NCI-H128 (cell line): ENCODE results near the gene PACS2.

ENCODE experiments used
- DNase-seq: peaks from one replicate; lab custom pipeline; 2025; ENCODE audit not compliant: unreplicated experiment; lab: John Stamatoyannopoulos, UW

The PACS2 gene

DNA sequence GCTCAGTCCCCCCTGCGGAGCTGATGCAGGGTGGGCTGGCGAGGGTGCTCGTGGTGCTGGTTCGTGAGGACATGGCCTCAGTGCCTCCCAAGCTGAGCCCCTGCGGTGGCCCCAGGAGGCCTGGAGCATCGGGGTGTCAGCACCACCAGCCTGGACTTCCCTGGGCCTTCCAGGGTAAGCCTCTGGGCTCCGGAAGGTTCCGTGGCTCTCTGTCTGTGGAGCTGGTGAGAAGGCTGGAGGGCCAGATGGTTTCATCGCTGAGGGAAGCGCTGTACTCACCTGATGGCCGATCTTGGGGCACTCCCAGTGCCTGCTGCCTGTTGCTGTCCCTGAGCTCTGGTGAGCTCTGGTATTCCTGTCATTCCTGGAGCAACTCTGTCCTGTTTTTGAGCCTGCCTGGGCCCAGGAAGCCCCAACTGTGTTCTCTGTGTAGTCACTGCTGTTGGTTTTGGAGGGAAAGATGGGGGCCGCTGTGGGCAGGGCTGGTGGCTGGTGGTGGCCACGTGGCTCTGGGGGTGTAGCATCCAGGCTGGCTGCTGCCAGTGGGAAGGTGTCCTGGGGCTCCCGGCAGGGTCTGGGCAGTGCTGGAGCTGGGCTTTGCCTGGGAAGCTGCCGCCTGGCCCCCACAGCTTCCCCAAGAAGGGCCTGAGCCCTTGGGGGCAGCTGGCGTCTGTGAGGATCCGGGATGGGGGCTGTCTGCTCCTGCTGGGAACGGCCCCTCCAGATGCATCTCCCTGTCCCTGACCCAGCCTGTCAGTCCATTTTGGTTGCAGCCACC lies 123.4 kb downstream of the PACS2 start:
- DNase-seq = no peak

DNA sequence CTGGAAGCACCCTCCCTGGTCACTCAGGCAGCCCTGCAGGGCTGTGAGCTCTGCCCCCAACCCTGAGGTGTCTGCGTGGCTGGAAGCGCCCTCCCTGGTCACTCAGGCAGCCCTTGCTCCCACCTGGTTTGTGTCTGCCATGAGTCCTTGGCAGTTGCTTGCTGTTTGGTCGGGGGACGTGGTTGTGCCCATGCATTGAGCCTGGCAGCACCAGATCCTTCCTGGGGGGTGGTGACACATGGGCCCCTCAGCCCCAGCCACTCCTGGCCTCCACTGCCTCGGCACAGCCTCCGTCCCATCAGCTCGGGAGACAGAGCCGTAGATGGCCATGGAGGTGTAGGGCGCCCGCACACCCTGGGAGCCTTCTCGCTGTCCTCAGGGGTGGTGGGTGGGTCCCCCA lies 124.6 kb downstream of the PACS2 start:
- no peak for DNase-seq

DNA sequence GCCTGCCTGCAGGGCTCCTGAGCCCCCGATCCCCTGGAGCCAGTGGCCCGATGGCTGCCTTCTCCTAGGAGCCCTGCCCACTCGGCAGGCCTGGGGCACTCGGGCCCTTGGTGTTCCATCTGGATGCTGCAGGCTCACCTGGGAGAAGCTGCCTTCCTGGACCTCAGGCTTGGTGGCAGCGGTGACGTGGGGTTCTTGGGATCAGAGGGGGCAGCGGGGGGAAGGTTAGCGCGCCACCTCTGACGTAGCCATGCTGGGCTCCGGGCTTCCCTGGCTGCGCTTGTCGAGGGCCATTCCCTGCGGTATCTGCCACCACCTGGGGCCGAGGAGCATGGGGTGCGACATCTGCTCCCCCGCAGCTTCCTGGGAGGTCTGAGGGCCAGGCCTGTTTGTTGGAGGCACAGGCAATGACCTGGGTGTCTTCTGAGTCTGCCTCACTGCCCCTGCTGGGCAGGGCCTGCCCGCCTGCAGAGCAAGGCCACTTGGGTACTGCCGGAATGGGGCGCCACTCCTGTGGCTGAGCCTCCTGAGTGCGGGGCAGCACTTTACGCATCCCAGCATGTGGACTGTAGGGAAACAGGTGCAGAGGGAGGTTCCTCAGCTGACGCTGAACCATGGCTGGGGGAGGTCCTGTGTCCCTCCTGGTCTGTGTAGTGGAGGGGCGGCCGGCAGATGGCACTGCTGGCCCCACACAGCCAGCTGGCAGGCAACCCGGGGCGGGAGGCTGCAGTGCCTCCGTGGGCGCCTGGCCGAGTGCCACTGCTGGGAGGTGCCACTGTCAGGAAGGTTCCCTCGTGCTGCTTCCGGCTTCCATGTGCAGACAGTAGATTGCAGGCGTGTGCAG lies 125.4 kb downstream of the PACS2 start:
- DNase-seq = no peak

DNA sequence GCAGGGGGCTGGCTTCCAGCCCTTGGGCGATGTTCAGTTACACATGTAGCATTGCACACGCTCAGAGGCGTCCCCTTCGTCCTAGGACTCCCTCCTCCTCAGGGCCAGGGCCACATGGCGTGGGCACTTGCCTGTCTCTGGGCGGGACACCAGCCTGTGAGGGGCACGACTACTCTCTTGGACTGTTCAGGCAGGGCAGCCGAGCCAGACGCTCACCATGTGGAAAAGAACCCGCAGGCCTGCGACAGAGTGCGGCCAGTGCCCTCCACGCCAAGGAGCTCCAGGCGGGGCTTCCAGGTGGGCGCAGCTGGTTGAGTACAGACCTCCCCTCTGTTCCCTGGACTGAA lies 126.0 kb downstream of the PACS2 start:
- DNase-seq = no peak

DNA sequence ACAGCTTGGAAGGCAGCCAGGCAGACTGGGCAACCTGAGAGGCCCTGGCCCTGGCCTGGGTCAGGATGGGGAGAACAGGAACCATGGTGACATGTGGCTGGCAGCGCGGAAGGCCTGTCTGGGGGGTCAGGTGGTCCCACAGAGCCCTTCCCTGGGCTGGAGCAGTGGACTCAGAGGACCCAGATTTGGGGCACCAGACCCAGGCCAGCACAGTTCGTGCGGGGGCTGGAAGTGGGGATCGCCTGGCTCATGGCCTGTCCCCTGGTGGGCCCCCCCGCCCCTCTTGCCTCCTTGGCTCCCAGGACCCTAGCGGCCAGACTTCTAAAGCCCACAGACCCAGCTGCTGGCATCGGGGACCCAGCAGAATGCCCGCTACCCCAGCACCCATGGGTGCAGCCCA lies 126.4 kb downstream of the PACS2 start:
- DNase-seq = no peak

DNA sequence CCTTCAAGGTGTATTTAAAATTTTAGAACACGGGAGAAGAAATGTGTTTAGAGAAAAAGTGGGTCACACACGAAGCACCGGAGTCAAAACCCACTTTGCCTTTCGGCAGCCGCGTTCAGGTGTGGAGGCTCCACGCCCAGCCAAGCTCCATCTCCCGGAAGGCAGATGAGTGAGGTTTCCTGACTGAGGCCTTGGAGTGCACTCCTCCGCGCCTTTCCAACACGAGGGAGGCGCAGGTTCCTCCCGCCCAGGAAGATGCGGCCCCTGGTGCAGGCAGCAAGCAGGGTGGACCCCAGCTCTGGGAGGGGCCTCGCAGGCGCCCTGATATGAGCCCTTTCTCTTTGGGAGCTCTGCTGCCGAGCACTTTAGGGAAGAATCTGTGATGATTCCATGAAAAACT lies 127.6 kb downstream of the PACS2 start:
- DNase-seq = no peak

DNA sequence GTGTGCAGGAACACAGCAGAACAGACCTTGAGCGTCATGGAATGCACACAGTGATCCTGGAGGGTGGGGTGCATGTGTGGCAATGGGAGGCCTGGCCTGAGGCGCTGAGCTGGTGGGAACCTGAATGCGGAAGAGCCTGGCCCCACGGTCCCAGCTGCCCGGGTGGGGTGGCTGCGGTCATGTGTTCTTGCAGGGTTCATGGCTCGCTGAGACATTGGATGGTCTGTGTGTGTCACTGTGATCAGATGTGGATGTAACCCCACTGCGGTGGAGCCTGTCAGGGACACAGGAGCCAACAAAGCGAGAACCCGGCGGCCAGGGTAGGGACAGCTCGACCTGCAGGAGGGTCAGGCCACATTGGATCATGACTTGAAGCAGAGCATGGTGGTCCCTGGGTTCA lies 128.3 kb downstream of the PACS2 start:
- DNase-seq = no peak

DNA sequence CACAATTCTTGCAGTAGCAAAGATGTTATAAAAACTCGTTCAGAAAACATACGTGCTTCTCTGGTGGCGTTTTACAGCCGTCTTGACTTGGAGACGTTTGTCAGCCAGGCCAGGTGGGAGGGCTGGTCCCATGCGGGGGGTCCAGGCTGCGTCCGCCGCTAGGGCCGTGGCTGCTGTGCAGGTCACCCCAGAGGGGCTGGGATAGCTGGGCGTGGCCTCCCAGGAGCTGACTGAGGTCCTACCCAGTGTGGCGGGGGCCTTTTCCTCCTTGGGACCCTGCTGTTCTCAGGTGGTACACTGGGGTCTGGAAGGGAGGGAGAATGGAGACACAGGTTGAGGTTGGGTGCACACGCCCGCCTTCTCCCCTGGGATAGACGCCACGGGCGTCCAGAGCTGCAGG lies 130.3 kb downstream of the PACS2 start:
- DNase-seq = no peak

DNA sequence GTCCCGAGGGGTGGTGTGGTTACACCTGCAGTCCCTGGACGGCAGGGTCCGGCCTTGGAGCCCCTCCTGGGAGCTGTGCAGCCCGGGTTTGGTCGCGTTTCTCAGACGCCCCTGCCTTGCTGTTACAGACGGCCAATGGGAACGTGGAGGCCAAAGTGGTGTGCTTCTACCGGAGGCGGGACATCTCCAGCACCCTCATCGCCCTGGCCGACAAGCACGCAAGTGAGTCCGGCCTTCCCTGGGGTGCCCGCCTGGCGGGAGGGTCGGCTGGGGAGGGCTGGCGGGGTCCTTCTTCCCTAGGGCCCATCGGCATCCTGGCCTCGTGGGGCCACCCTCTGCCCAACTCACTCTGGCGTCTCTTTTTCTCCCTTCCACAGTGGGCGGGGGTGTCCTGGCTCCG lies 130.7 kb downstream of the PACS2 start:
- DNase-seq = no peak

DNA sequence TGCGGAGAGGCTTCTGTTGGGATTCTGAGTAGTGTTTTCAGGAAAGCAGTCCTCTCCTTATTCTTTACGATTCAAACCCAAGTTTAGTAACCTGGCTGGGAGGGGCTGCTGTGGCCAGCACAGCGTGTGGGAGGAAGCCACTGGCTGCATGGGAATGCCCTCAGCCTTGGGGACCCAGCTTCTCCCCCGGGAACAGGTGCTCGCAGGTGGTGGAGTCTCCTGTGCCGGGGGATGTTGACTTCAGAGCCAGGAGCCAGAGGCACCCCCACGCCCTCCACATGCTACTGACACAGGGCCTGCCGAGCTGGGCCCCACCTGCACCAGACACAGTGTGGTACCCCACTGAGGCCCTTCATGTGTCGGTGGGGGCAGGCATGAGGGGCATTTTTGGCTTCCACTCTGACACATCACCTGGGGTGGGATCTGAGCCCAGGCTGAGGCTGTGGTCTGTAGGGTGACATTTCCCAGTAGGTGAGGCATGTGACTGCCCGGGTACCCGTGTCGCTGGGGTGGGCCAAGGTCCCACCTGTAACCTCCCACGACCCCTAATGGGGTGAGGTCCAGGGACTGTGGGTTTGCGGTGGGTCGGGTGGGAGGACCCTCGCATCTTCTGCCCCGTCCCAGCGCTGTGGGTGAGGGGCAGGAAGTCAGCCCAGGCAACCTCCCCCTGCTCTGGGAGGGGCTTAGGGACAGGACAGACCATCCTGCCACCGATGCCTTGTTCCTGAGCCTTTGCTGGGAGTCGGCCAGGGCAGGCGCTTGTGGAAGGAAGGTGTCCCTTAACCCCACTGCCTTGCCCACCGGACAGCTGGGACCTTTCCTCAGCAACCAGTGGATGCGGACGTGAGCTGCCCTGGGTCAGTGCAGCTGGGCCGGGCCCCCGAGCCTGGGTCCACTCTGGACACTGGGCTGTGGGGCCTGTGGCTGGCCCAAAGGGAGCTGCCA lies 131.6 kb downstream of the PACS2 start:
- no peak for DNase-seq

DNA sequence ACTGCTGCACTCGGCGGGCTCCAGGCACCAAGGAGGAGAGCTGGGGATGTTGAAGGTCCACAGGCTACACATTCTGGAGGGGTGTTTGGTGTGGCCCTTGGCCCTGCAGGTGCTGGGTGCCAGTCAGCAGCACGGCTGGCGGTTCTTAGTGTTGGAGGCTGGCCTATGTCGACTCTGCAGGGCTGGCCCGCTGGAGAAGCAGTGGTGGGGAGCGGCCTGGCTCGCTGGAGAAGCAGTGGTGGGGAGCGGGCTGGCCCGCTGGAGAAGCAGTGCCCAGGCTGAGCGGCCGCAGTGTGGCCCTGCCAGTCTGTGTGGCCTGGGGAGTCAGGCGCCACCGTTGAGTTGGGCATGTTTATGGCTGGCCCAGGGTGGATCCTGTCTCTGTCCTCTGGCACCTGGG lies 132.4 kb downstream of the PACS2 start:
- DNase-seq = no peak
